CD4-positive, alpha-beta T cell treated with Interleukin-1 beta for 1 hour (primary cell): ENCODE measurements around the gene NKIRAS1.
A peak's percentile ranks its signal among the peaks of the same experiment; 100 is the strongest.

Source experiments
- DNase-seq, 2 donors: peaks; one replicate each; pipeline ENCODE4 v3.0.0-alpha.2; 2020 to 2022

NKIRAS1 gene

GRCh38 chr3:23916886-23917678, at the start of gene NKIRAS1, which contains the start of gene RPL15:
TSS of gene NKIRAS1 (minus strand) at chr3:23916990. CDS start at chr3:23910904, 6,086 bp downstream.
TSS of gene RPL15 (plus strand) at chr3:23917132. CDS start at chr3:23917860, 728 bp downstream.
- peak; percentile 97 to 98 for DNase-seq

DNA sequence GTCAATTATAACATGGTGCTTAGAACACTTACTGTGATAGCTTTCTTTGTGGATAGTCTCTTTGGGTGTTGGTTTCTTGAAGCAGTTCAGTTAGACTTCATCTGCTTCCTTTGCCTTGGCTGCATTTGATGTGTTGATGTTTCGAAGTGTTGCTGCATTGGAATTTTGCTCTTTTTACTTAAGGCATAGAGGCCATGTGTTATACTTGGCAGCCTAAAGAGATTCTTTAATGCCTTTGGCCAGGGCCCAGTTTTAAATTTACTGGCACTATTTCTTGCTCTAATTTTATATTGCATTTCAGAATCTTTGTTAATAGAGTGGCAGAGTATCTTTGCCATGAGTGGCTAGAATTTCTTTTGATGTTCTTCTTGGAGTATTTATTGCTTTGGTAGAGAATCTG, 49.5 kb upstream of the NKIRAS1 start:
- no peak for DNase-seq

DNA sequence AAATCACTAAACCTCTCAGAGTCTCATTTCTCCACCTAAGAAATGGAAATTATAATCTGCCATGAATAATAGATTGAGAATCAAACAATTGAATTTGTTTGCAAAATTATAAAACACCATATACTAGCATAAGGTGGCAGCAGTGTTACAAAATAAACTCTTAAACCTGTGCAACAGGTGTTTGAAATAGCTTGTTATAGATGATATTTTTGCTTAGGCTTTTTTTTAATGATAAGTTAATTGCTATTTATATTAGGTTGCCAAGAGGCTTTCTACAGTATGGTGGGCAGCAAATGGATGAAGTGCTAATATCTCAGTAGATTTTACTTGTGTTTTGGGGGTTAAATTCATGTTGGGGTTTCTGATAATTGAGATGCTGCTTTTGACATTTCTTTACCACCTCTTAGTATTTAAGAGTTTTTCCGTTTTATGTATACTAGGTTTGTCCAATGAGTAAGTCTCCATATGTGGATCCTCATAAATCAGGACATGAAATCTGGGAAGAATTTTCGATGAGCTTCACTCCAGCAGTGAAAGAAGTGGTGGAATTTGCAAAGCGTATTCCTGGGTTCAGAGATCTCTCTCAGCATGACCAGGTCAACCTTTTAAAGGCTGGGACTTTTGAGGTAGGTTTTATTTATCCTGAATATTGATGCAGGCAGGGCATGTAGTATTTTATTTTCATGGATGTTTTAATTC, 47.9 kb upstream of the NKIRAS1 start:
- DNase-seq, result no peak

- DNase-seq, result no peak
Measured at GRCh38 chr3:23961913-23962312, 45.1 kb upstream of the NKIRAS1 start.

- DNase-seq, result no peak
Measured at GRCh38 chr3:23961066-23961465, 44.3 kb upstream of the NKIRAS1 start.

- no peak for DNase-seq
Measured at GRCh38 chr3:23960649-23961048, 43.9 kb upstream of the NKIRAS1 start.

- DNase-seq, result no peak
Measured at GRCh38 chr3:23959135-23959900, 42.5 kb upstream of the NKIRAS1 start.

- no peak for DNase-seq
Measured at GRCh38 chr3:23956701-23957100, 39.9 kb upstream of the NKIRAS1 start.

DNA sequence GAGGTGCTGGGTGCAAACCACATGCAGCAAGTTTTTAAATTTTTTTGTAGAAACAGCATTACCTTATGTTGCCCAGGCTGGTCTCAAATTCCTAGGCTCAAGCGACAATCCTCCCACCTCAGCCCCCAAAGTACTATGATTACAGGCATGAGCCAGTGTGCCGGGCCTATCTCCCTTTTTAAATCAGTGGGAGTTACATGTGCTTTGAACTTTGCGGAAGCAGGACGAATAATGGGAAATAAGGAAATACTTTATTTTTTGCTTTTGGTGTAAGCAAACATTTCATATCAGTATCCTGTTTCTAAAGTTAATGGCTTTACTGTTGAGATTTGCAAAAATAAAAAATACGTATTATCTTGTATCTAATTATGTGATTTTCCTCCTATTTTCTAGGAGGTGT, 37.4 kb upstream of the NKIRAS1 start:
- no peak for DNase-seq

- DNase-seq, result no peak
Measured at GRCh38 chr3:23953523-23953922, 36.7 kb upstream of the NKIRAS1 start.

- peak in 1 of 2 donors; percentile 36 for DNase-seq
Measured at GRCh38 chr3:23952646-23953045, 35.9 kb upstream of the NKIRAS1 start.

DNA sequence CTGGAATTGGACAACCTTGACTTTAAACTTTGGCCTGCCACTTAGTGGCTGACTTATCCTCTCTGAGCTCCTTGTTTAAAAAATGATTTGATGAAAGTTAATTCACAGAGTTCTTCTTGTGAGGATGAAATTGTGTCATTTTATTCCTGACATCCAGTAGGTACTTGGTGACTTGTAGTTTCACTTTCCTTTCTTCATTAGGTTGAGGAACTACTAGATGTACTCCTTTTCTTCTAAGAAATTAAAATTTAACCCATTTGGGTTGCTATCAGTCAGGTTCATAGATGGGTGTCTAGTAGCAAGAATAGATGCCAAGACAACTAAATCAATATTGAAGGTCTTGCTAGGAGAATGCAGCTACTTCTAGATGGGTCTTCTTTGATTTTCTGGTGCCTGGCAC, 33.5 kb upstream of the NKIRAS1 start:
- DNase-seq, result no peak

DNA sequence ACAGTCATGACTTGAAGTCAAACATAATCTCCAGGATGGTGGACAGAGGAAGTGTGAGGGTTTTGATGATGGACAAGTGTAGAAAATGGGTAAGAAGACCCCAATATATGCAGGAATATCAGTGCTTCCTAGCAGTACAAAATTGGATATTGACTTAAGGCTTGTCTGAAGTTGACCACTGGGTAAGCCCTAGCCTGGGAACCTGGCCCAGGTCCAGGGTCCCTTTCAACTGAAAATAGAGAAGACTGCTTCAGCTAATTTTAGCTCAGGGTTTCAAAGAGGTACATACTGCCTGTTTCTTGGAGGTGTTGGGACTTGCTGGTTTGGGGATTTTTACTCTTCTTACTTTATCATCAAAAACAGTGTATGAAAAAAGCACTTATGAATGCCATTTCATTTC, 33.0 kb upstream of the NKIRAS1 start:
- no peak for DNase-seq

DNA sequence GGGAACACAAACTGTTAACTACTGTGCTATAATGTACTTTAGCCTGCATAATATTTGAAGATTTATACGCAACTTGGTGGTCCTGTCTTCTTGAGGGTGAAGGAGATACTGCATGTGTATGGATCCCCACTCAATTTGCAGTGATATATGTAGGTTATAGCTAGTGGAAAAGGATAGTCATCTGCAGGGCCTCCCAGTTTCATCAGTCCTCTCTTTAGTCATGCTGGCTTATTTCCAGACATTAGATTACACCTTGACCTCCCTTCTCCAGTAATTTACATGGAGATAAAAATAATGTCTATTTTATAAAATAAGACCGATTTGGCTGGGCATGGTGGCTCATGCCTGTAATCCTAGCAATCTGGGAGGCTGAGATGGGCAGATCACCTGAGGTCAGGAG, 32.0 kb upstream of the NKIRAS1 start:
- no peak for DNase-seq

DNA sequence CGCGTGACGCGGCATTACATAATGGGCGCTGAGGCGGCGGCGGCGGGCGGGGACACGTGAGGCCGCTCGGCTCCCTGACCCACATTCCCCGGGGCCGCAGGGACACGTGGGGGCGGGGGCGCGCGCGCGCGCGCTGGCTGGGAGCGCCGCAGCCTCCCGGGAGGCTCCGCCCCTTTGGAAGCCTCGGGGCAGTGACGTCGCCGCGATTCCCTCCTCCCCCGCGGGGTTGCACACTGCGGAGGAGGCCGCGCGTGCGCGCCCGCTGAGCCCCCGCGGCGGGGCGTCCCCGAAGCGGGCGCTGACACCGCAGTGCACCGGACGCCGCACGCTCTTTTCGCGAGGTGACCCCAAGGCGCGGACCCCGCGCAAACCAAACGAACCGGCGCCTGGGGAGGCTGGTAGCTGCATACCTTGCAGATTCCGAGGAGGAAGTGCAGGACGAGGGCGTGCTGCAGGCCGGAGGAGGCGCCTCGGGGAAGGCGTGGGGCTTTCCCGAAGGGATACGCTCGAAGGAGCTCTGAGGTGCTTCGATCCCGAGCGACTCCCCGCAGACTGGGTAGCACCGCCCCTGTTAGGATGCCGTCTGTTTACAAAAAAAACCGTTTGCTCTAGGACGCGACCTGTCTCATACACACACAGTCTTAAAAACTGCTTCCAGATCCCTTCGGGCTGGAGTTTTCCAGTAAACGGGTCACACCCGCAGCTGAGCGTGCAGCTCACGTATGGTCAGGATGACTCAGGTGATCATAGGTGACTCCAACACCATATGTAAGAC, 29.3 kb upstream of the NKIRAS1 start:
- DNase-seq, result peak; percentile 98 to 99

GRCh38 chr3:23945663-23945912, 28.8 kb upstream of the NKIRAS1 start:
- DNase-seq, result no peak

DNA sequence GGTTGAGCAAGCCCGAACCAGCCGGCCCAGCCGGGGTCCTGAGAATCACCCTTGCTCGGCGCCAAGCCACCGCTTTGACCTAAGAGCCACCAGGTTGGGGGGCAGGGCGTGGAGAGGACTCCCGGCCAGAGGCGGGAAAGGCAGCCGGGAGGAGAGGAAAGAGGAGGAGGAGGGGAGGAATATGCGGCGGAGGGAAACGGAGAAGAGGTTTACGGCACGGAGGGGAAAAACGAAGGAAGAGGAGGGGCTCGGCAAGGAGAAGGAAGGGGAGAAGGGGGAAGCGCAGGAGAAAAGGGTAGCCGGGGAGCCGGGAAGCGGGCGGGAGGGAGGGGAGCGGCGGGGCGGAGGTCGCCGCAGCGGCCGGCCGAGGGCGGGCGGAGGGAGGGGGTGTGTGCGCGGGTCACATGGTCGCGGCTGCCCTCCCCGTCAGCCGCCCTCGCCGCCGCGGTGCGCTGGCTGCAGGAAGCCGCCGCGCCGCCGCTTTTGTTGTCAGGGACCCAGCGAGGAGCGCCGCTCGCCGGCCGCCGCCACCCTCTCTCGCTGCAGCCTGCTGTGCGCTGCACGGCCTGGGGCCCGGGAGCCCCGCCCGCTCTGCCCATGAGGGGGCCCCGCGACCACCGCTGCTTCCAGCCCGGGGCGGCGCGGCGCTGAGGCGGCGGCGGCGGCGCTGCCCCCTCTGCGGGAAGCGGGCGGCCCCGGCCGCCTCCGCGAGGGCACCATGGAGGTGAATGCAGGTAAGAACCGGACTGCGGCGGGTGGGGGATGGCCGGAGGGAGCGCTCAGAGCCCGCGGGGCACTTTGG, 28.3 kb upstream of the NKIRAS1 start, which contains the start of gene NR1D2:
TSS of gene NR1D2 (plus strand) at position 426 of the 802 bp plus-strand sequence. CDS start at position 719, 293 bp downstream.
- peak; percentile 81 to 83 for DNase-seq

DNA sequence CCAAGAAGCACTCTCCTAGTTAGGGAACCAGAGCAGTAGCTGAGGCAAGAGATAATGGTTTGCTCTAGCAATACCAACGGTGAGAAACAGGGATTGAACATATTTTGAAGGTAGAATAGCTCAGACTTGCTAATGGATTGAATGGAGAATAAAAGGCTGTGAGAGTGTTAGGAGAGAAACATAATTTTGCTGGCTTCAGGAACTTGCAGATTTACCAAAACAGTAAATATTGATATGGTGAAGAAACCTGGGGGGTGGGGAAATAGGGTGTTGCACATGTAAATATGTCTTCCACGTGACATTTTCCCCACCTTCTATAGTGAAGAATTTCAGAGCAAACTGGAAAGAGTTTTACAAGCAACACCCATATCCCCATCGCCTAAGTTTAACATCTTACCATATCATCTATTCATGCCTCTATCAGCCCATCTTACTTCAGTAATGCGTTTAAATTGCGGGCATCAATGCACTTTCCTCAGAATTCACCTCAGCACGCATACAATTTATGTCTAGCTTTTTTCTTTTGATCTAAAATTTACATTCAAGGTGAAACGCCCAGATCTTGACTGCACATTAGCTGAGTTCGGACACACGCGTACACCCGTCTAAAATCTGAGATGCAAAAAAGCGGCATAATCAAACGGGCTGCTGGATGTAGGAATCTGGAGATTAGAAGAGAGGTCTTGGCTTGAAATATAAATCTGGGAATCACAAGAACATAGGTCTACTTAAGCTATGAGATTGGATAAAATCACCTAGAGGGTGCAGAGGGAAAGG, 27.4 kb upstream of the NKIRAS1 start:
- no peak for DNase-seq

DNA sequence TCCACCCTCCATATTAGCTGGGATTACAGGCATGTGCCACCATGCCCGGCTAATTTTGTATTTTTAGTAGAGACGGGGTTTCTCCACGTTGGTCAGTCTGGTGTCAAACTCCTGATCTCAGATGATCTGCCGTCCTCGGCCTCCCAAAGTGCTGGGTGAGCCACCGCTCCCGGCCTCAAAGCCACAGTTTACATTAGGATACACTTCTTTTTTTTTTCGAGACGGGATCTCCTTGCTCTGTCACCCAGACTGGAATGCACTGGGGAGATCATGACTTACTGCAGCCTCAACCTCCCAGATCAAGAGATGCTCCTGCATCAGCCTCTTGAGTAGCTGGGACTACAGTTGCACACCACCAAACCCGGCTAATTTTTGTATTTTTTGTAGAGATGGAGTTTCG, 25.8 kb upstream of the NKIRAS1 start:
- no peak for DNase-seq

- DNase-seq, result no peak
Measured at GRCh38 chr3:23941440-23941839, 24.6 kb upstream of the NKIRAS1 start.

- no peak for DNase-seq
Measured at GRCh38 chr3:23940775-23941174, 24.0 kb upstream of the NKIRAS1 start.
